GM13977 (cell line): ENCODE results near the gene PRKCE.

Experiments
- DNase-seq: peaks from one replicate; pipeline ENCODE4 v3.0.0; 2012; ENCODE audit warnings: low spot score
- in situ Hi-C: fragments of 300-500 bp; cut with MboI; formaldehyde crosslinking; loops from one replicate; pipeline ENCODE4 v1.12.0; 2022; ENCODE audit warnings: low sequenced_read_pairs, low pct_unique_long_range_greater_than_20kb, mixed read lengths, inconsistent platforms; ENCODE audit not compliant: unreplicated experiment
- TF ChIP-seq, protein P1 (sequence below): IDR thresholded peaks from 2 replicates; pipeline ENCODE4 v1.5.1; 2012; ENCODE audit warnings: mild to moderate bottlenecking, control low read depth; ENCODE audit not compliant: insufficient read depth; ENCODE audit errors: extremely low read depth, missing control alignments

Gene PRKCE

GRCh38 chr2:46174345-46175170 is 523.1 kb downstream of the PRKCE start:
- in situ Hi-C loops = no loop called here
- TF ChIP-seq, protein P1, sequence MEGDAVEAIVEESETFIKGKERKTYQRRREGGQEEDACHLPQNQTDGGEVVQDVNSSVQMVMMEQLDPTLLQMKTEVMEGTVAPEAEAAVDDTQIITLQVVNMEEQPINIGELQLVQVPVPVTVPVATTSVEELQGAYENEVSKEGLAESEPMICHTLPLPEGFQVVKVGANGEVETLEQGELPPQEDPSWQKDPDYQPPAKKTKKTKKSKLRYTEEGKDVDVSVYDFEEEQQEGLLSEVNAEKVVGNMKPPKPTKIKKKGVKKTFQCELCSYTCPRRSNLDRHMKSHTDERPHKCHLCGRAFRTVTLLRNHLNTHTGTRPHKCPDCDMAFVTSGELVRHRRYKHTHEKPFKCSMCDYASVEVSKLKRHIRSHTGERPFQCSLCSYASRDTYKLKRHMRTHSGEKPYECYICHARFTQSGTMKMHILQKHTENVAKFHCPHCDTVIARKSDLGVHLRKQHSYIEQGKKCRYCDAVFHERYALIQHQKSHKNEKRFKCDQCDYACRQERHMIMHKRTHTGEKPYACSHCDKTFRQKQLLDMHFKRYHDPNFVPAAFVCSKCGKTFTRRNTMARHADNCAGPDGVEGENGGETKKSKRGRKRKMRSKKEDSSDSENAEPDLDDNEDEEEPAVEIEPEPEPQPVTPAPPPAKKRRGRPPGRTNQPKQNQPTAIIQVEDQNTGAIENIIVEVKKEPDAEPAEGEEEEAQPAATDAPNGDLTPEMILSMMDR = no peak
- no peak for DNase-seq

DNA sequence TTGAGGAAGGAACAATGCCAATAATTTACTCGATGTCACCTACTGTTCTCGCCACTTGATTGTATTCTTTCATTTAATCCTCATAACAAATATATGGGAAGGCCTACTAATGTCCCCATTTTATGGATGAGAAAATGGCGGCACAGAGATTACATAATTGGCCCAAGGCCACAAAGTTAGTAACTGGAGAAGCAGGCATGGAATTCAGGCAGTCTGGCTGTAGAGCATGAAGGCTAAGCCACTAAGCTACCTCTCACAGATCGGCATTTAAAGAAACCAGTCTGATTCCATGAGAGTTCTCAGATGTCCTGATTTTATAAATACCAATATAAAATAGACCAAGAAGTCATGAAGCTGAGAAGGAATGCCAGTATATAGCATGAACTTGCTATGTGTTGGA is 523.9 kb downstream of the PRKCE start:
- in situ Hi-C loops = no loop called here
- TF ChIP-seq, protein P1 = no peak
- DNase-seq = no peak

GRCh38 chr2:46177461-46178089 is 526.1 kb downstream of the PRKCE start:
- in situ Hi-C loops = no loop called here
- no peak for DNase-seq
- TF ChIP-seq, protein P1 = no peak

GRCh38 chr2:46179037-46179621 is 527.7 kb downstream of the PRKCE start:
- DNase-seq = peak; percentile 36
- in situ Hi-C loops = no loop called here

DNA sequence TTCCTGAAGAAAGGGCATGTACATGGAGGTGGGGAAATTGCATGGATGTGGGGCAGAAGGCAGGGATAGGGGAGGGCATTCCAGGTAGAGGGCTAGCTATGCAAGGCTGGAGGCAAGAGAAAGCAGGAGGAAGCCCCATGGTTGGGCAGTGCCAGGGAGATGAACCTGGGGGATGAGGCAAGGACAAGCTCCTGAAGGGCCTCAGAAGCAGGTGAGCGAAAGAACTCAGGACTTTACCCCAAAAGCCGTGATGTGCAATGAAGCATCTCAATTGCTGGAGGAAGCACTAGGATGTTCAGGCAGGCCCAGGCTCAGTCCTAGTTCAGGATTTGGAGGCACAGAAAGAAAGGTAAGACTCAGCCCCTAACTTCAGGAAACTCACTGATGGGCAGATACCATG is 528.7 kb downstream of the PRKCE start:
- TF ChIP-seq, protein P1 = no peak
- in situ Hi-C loops = no loop called here
- no peak for DNase-seq

More at GRCh38 chr2:46179037-46179621, 527.7 kb downstream of the PRKCE start:
- TF ChIP-seq, protein P1 = no peak

DNA sequence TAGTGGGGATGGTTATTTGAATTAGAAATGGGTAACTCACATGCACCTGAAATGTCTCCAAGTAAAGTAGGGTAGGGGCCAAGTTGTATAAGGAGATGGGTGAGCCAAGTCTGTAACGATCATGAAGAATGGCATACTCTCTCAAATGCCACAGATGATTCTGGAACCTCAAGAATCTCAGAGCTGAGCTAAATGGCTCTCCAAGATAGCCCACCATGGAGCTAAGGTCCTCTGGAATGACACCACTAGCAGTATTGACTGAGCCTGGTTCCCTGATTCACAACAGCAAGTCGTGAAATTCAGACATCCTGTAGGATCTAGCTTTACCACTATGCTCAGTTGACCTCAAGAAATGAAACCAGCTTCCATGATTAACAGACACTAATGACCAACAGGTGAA is 529.8 kb downstream of the PRKCE start:
- in situ Hi-C loops = no loop called here
- TF ChIP-seq, protein P1 = no peak
- DNase-seq = no peak
